Mesendoderm (in vitro differentiated cells): ENCODE results near the gene IQCF5.

ENCODE experiments used
- DNase-seq: peaks from one replicate; pipeline ENCODE4 v3.0.0; 2013
- H2AK5ac ChIP-seq: 2 replicates; pipeline ENCODE4 v1.6.1; 2013; ENCODE audit warnings: low read length, inconsistent platforms
- H2BK120ac ChIP-seq: 2 replicates; pipeline ENCODE4 v1.6.1; 2013; ENCODE audit warnings: low read depth, mild to moderate bottlenecking, low read length, moderate library complexity, mixed read lengths
- H2BK15ac ChIP-seq: replicated peaks from 2 replicates; pipeline ENCODE4 v1.6.1; 2013; ENCODE audit warnings: low read depth, mild to moderate bottlenecking, moderate library complexity
- H2BK5ac ChIP-seq: 2 replicates; pipeline ENCODE4 v1.6.1; 2013; ENCODE audit warnings: low read length, inconsistent platforms
- H3K18ac ChIP-seq: 2 replicates; pipeline ENCODE4 v1.6.1; 2013; ENCODE audit warnings: mild to moderate bottlenecking, low read length, mixed read lengths
- H3K23ac ChIP-seq: one replicate; pipeline ENCODE4 v1.6.1; 2013; ENCODE audit warnings: low read length
- H3K27ac ChIP-seq: 2 replicates; pipeline ENCODE4 v1.5.1; 2013; ENCODE audit warnings: low read depth, mild to moderate bottlenecking, inconsistent platforms, low read length, moderate library complexity
- H3K27me3 ChIP-seq: 2 replicates; pipeline ENCODE4 v1.6.1; 2013; ENCODE audit warnings: low read length, control low read depth, mild to moderate bottlenecking, inconsistent platforms; ENCODE audit not compliant: insufficient read depth, poor library complexity
- H3K36me3 ChIP-seq: 2 replicates; pipeline ENCODE4 v1.6.1; 2013; ENCODE audit warnings: low read length, inconsistent platforms; ENCODE audit not compliant: control insufficient read depth, insufficient read depth
- H3K4ac ChIP-seq: one replicate; pipeline ENCODE4 v1.6.1; 2013; ENCODE audit warnings: low read depth, mild to moderate bottlenecking, low read length, moderate library complexity
- H3K4me1 ChIP-seq: 2 replicates; pipeline ENCODE4 v1.6.1; 2013; ENCODE audit warnings: low read depth, low read length, inconsistent platforms; ENCODE audit not compliant: control insufficient read depth
- H3K4me2 ChIP-seq: 2 replicates; pipeline ENCODE4 v1.6.1; 2013; ENCODE audit warnings: low read length
- H3K4me3 ChIP-seq: 2 replicates; pipeline ENCODE4 v1.5.1; 2013; ENCODE audit warnings: mild to moderate bottlenecking, low read length
- H3K56ac ChIP-seq: one replicate; pipeline ENCODE4 v1.6.1; 2013; ENCODE audit warnings: low read length
- H3K79me1 ChIP-seq: 2 replicates; pipeline ENCODE4 v1.6.1; 2013; ENCODE audit warnings: low read length, inconsistent platforms
- H3K79me2 ChIP-seq: 2 replicates; pipeline ENCODE4 v1.6.1; 2013; ENCODE audit warnings: mild to moderate bottlenecking, low read length; ENCODE audit not compliant: control insufficient read depth, insufficient read depth
- H3K9ac ChIP-seq: 2 replicates; pipeline ENCODE4 v1.6.1; 2013; ENCODE audit warnings: low read length, inconsistent platforms
- H4K5ac ChIP-seq: one replicate; pipeline ENCODE4 v1.6.1; 2013; ENCODE audit warnings: low read length
- H4K8ac ChIP-seq: one replicate; pipeline ENCODE4 v1.6.1; 2013; ENCODE audit warnings: low read depth, mild to moderate bottlenecking, control low read depth, low read length, moderate library complexity
- WGBS: extraction: QIAGEN DNeasy Blood & Tissue Kit; methylation state at CpG from one replicate; pipeline ENCODE4 v1.1.7; 2013; ENCODE audit warnings: low lambda C conversion rate, missing lambda C conversion rate; ENCODE audit not compliant: insufficient coverage; ENCODE audit errors: extremely low coverage; 5-methylcytosine and 5-hydroxymethylcytosine counted together

Gene IQCF5

DNA sequence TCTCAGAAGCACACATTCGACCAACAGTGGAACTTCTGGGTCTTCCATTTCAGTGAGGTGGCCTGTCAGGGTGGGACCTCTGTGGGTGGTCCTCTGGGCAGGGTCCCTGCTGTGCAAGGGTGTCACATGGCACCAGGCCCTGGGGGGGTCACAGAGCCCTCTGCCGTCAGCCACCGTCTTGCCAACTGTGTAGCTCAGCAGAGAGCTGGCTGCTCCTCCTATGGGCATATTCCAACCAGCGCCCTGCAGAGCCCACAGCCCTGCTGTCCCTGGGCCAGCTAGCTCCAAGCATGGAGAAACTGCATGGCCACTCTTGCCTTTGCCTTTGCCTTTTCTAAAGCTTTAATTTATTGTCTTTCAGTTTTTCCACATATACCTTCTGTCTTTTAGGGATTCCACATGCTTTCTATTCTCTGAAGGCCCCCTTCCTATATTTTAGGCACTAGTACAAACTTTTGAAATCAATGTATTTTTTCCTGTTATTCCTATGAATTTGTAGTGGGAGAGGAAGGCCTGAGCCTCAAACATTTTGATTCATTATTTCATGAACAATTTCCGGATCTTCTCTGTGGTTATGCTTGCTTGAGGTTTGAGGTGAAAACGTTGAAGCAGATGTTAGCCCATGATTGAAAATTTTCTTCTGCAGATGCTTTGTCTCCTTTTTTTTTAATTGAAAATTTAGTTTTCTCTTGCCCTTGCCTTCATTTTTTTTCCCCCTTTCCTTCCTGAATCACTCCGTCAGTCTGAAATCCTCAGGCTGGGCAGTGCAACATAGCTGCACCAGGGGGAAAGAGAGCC, 16.0 kb upstream of the IQCF5 start:
- H3K27me3 ChIP-seq = no peaks in the 10 kb centered on the region
- no peak overlapping the region for H2AK5ac ChIP-seq
- H3K4me2 ChIP-seq = no peak overlapping the region
- no peaks in the 10 kb centered on the region for H3K79me2 ChIP-seq
- no peak overlapping the region for H3K4me3 ChIP-seq
- no peak overlapping the region for H3K4ac ChIP-seq
- H3K9ac ChIP-seq = no peak overlapping the region
- H4K5ac ChIP-seq = no peak overlapping the region
- no peak overlapping the region for H3K27ac ChIP-seq
- no CpG with 5 or more reads among the region's 7 CpGs for WGBS
- H3K23ac ChIP-seq = no peak overlapping the region
- no peak overlapping the region for H2BK15ac ChIP-seq
- H3K79me1 ChIP-seq = no peaks in the 10 kb centered on the region
- H3K18ac ChIP-seq = no peak overlapping the region
- no peak overlapping the region for H2BK5ac ChIP-seq
- no peak for DNase-seq
- no peak overlapping the region for H3K56ac ChIP-seq
- no peaks in the 10 kb centered on the region for H3K4me1 ChIP-seq
- H3K36me3 ChIP-seq = no peaks in the 10 kb centered on the region
- no peak overlapping the region for H4K8ac ChIP-seq
- H2BK120ac ChIP-seq = no peak overlapping the region

DNA sequence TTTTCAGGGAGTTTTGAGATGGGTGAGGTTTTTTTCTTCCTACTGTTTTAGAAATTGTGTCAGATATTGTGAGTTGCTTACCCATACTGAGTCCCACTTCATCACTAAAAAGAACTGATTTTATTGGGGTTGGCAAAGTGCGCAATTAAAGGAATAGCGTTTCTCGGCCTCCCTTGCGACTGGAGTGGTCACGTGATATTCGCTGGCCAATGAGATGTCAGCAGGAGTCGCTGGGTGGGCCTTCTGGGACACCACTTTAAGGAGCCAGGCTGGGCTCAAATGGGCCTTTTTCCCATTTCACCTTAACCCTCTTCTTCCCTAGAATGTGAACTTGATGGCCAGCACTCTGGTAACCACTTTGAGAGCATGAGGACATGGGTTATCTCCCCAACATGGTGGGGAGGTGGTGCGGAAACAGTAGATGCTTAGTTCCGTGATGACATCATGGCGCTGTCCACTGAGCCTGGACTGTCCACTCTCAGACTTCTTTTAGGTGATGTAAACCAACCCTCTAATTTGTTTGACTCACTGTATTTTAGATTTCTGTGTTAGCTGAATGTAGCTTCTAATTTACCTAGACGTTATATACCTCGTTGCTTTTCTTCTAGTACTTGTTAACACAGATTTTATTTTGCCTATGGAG, 13.2 kb upstream of the IQCF5 start:
- Histone ChIP-seq H3K4me2 (no peak overlapping the region), H3K36me3 (no peaks in the 10 kb centered on the region), H3K27ac (no peak overlapping the region), H4K8ac (no peak overlapping the region), H3K27me3 (no peaks in the 10 kb centered on the region), H3K79me2 (no peaks in the 10 kb centered on the region), H2BK15ac (no peak overlapping the region), H3K56ac (no peak overlapping the region), H3K79me1 (no peaks in the 10 kb centered on the region), H3K23ac (no peak overlapping the region), H3K4ac (no peak overlapping the region), H2AK5ac (no peak overlapping the region), H4K5ac (no peak overlapping the region), H2BK5ac (no peak overlapping the region), H2BK120ac (no peak overlapping the region), H3K4me1 (no peaks in the 10 kb centered on the region), H3K4me3 (no peak overlapping the region), H3K9ac (no peak overlapping the region), H3K18ac (no peak overlapping the region)
- WGBS = no CpG with 5 or more reads among the region's 12 CpGs
- DNase-seq = no peak

- no peaks in the 10 kb centered on the region for H3K79me2 ChIP-seq
- H3K4me2 ChIP-seq = no peak overlapping the region
- no peaks in the 10 kb centered on the region for H3K4me1 ChIP-seq
- H2BK5ac ChIP-seq = no peak overlapping the region
- no peak overlapping the region for H2AK5ac ChIP-seq
- H2BK120ac ChIP-seq = no peak overlapping the region
- WGBS = no CpG with 5 or more reads among the region's 2 CpGs
- no peak overlapping the region for H4K5ac ChIP-seq
- no peak overlapping the region for H3K4ac ChIP-seq
- no peak overlapping the region for H3K56ac ChIP-seq
- H3K23ac ChIP-seq = no peak overlapping the region
- H3K27ac ChIP-seq = no peak overlapping the region
- DNase-seq = no peak
- H3K4me3 ChIP-seq = no peak overlapping the region
- H3K18ac ChIP-seq = no peak overlapping the region
- no peaks in the 10 kb centered on the region for H3K36me3 ChIP-seq
- H4K8ac ChIP-seq = no peak overlapping the region
- H3K27me3 ChIP-seq = no peaks in the 10 kb centered on the region
- no peaks in the 10 kb centered on the region for H3K79me1 ChIP-seq
- no peak overlapping the region for H3K9ac ChIP-seq
- no peak overlapping the region for H2BK15ac ChIP-seq
Measured at GRCh38 chr3:51887620-51888019, 12.2 kb upstream of the IQCF5 start.

DNA sequence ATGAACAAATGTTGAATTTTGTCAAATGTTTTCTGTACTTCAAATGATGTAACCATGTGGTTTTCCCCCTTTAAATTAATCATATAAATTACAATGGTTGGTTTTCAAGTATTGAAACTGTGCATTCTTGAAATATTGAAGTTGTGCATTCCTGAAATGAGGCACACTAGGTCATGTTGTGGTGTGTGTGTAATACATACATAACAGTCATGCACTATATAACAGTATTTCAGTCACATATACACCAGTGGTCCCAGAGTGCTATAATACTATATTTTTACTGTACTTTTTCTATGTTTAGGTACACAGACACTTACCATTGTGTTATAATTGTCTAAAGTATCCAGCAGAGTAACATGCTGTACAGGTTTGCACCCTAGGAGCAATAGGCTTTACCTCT, 11.0 kb upstream of the IQCF5 start:
- no peaks in the 10 kb centered on the region for H3K79me1 ChIP-seq
- H3K79me2 ChIP-seq = no peaks in the 10 kb centered on the region
- H3K27me3 ChIP-seq = no peaks in the 10 kb centered on the region
- H3K18ac ChIP-seq = no peak overlapping the region
- no peak overlapping the region for H2AK5ac ChIP-seq
- H3K27ac ChIP-seq = no peak overlapping the region
- no peak overlapping the region for H3K56ac ChIP-seq
- no peak overlapping the region for H3K4me3 ChIP-seq
- no peak overlapping the region for H3K23ac ChIP-seq
- no peaks in the 10 kb centered on the region for H3K4me1 ChIP-seq
- no peak overlapping the region for H3K4me2 ChIP-seq
- no peak overlapping the region for H4K8ac ChIP-seq
- DNase-seq = no peak
- no peak overlapping the region for H2BK15ac ChIP-seq
- H3K36me3 ChIP-seq = no peaks in the 10 kb centered on the region
- no peak overlapping the region for H4K5ac ChIP-seq
- H2BK120ac ChIP-seq = no peak overlapping the region
- H2BK5ac ChIP-seq = no peak overlapping the region
- H3K4ac ChIP-seq = no peak overlapping the region
- H3K9ac ChIP-seq = no peak overlapping the region

DNA sequence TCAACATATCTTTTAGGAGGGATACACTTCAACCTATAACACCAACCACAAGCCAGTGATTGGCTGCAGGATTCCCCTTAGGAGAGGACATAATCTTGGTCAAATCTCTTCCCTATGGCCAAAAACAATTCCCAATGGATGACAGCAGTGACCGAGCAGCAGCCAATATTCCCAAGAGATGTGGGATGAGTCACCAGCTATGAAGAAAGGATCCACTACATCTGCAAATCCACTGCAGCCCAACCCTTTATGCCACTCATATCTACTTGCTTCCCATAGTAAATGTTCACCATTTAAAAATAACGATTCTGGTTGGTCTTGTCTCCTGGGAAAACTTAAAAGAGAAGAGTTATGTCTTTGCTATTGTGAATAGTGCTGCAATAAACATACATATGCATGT, 4.5 kb upstream of the IQCF5 start:
- no CpG with 5 or more reads among the region's 2 CpGs for WGBS

More for the DNA sequence above, 4.5 kb upstream of the IQCF5 start:
- Histone ChIP-seq H3K56ac (no peak overlapping the region), H3K4me3 (no peak overlapping the region), H3K36me3 (no peaks in the 10 kb centered on the region), H3K79me2 (no peaks in the 10 kb centered on the region), H4K5ac (no peak overlapping the region), H3K4me1 (peaks cover 2% of the 10 kb centered on the region), H2BK15ac (no peak overlapping the region), H4K8ac (no peak overlapping the region), H3K27me3 (no peaks in the 10 kb centered on the region), H3K23ac (no peak overlapping the region), H2BK5ac (no peak overlapping the region), H3K18ac (no peak overlapping the region), H3K27ac (no peak overlapping the region), H2BK120ac (no peak overlapping the region), H3K79me1 (no peaks in the 10 kb centered on the region), H2AK5ac (no peak overlapping the region), H3K4ac (no peak overlapping the region), H3K4me2 (no peak overlapping the region), H3K9ac (no peak overlapping the region)
- no peak for DNase-seq
